Osteoblast (primary cell): ENCODE data around the gene ATP10D. TPM values are rescaled to one million over a fixed set of nuclear protein-coding genes. Genes with fewer than 3 reads are reported as not detected.

Experiments
- DNase-seq: peaks from one replicate; pipeline ENCODE4 v3.0.0; 2011; ENCODE audit warnings: low spot score, mixed read lengths; ENCODE audit not compliant: insufficient read length; ENCODE audit errors: missing footprints
- H2AFZ ChIP-seq: 2 replicates; pipeline ENCODE4 v1.6.0; 2011; ENCODE audit warnings: mild to moderate bottlenecking, low read length
- H3K27ac ChIP-seq: 2 replicates; pipeline ENCODE4 v1.5.1; 2011; ENCODE audit warnings: mild to moderate bottlenecking, low read depth, low read length, moderate library complexity
- H3K27me3 ChIP-seq: 2 replicates; pipeline ENCODE4 v1.6.0; 2012; ENCODE audit warnings: mild to moderate bottlenecking, control low read depth, inconsistent platforms, low read length, moderate library complexity; ENCODE audit not compliant: insufficient read depth
- H3K36me3 ChIP-seq: 2 replicates; pipeline ENCODE4 v1.5.1; 2011; ENCODE audit warnings: mild to moderate bottlenecking, low read length, control low read depth, moderate library complexity; ENCODE audit not compliant: insufficient read depth
- H3K4me1 ChIP-seq: 2 replicates; pipeline ENCODE4 v1.5.1; 2011; ENCODE audit warnings: mild to moderate bottlenecking, low read length, control low read depth, moderate library complexity; ENCODE audit not compliant: insufficient read depth
- H3K4me2 ChIP-seq: 2 replicates; pipeline ENCODE4 v1.6.0; 2011; ENCODE audit warnings: mild to moderate bottlenecking, low read length; ENCODE audit not compliant: insufficient read depth
- H3K4me3 ChIP-seq: fragments of 200-600 bp; sonication (generic); 3 replicates; pipeline ENCODE4 v1.5.1; 2012; ENCODE audit warnings: mild to moderate bottlenecking, low read length, inconsistent platforms; ENCODE audit not compliant: insufficient read depth
- H3K79me2 ChIP-seq: 2 replicates; pipeline ENCODE4 v1.6.0; 2012; ENCODE audit warnings: mild to moderate bottlenecking, low read length, control low read depth, inconsistent platforms; ENCODE audit not compliant: insufficient read depth
- H3K9me3 ChIP-seq: 2 replicates; pipeline ENCODE4 v1.5.1; 2011; ENCODE audit warnings: low read depth, low read length, control low read depth
- H4K20me1 ChIP-seq: 2 replicates; pipeline ENCODE4 v1.6.0; 2012; ENCODE audit warnings: mild to moderate bottlenecking, low read length, control low read depth; ENCODE audit not compliant: insufficient read depth
- total RNA-seq: library from RNA; depleted of rRNA; stranded (reverse); fragments of >200 nt; gene quantifications from 2 replicates; pipeline ENCODE4 v1.2.3, GENCODE V29; 2012
- TF ChIP-seq, protein P1 (sequence below): IDR thresholded peaks from 2 replicates; pipeline ENCODE4 v1.5.1; 2011; ENCODE audit warnings: mild to moderate bottlenecking, low read depth, low read length, moderate library complexity; ENCODE audit errors: extremely low read depth

The ATP10D gene
- total RNA-seq, 1 donor: 51.8 TPM

DNA sequence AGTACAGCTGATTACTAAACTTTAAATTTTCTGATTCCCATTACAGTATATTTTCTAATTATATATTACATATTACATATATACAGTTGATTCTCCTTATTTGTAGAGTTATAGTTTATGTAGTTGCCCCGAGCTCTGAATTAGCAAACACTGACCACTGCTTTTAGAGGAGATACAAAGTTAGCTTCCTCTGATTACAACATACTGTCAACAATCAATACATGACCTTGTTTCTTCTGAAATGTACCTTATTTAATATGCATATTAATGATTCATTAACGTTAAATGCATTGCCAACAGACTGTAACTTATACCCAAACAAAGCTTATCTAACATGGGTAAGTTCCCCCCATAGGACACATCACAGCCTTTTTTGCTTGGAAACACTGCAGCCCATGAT lies 81.5 kb downstream of the ATP10D start:
- H3K27ac ChIP-seq: no peak overlapping the region
- no peaks in the 10 kb centered on the region for H3K79me2 ChIP-seq
- H3K4me2 ChIP-seq: no peak overlapping the region
- peaks cover 9% of the 10 kb centered on the region for H3K4me1 ChIP-seq
- H3K36me3 ChIP-seq: peaks cover 43% of the 10 kb centered on the region
- no peaks in the 10 kb centered on the region for H3K27me3 ChIP-seq
- no peaks in the 10 kb centered on the region for H3K9me3 ChIP-seq
- no peak for DNase-seq
- no peak overlapping the region for H3K4me3 ChIP-seq
- H2AFZ ChIP-seq: no peak overlapping the region
- TF ChIP-seq, protein P1, sequence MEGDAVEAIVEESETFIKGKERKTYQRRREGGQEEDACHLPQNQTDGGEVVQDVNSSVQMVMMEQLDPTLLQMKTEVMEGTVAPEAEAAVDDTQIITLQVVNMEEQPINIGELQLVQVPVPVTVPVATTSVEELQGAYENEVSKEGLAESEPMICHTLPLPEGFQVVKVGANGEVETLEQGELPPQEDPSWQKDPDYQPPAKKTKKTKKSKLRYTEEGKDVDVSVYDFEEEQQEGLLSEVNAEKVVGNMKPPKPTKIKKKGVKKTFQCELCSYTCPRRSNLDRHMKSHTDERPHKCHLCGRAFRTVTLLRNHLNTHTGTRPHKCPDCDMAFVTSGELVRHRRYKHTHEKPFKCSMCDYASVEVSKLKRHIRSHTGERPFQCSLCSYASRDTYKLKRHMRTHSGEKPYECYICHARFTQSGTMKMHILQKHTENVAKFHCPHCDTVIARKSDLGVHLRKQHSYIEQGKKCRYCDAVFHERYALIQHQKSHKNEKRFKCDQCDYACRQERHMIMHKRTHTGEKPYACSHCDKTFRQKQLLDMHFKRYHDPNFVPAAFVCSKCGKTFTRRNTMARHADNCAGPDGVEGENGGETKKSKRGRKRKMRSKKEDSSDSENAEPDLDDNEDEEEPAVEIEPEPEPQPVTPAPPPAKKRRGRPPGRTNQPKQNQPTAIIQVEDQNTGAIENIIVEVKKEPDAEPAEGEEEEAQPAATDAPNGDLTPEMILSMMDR: no peak
- no peaks in the 10 kb centered on the region for H4K20me1 ChIP-seq

- Histone ChIP-seq H3K27me3 (no peaks in the 10 kb centered on the region), H2AFZ (no peak overlapping the region), H3K4me1 (peaks cover 9% of the 10 kb centered on the region), H3K9me3 (no peaks in the 10 kb centered on the region), H4K20me1 (no peaks in the 10 kb centered on the region), H3K79me2 (no peaks in the 10 kb centered on the region), H3K4me3 (no peak overlapping the region), H3K27ac (no peak overlapping the region), H3K36me3 (peaks cover 43% of the 10 kb centered on the region), H3K4me2 (no peak overlapping the region)
- TF ChIP-seq, protein P1: no peak
- no peak for DNase-seq
These were observed 81.9 kb downstream of the ATP10D start for GRCh38 chr4:47566969-47567368.

- Histone ChIP-seq H3K4me3 (no peak overlapping the region), H2AFZ (no peak overlapping the region), H3K36me3 (peaks cover 42% of the 10 kb centered on the region), H3K27me3 (no peaks in the 10 kb centered on the region), H3K4me2 (no peak overlapping the region), H3K9me3 (no peaks in the 10 kb centered on the region), H4K20me1 (no peaks in the 10 kb centered on the region), H3K4me1 (peaks cover 9% of the 10 kb centered on the region), H3K27ac (no peak overlapping the region), H3K79me2 (no peaks in the 10 kb centered on the region)
- no peak for DNase-seq
- TF ChIP-seq, protein P1: no peak
These were observed 82.4 kb downstream of the ATP10D start for GRCh38 chr4:47567511-47567910.

- Histone ChIP-seq H3K4me1 (peaks cover 3% of the 10 kb centered on the region), H3K4me3 (no peak overlapping the region), H3K9me3 (no peaks in the 10 kb centered on the region), H3K27me3 (no peaks in the 10 kb centered on the region), H3K36me3 (peaks cover 57% of the 10 kb centered on the region), H2AFZ (no peak overlapping the region), H4K20me1 (no peaks in the 10 kb centered on the region), H3K27ac (no peak overlapping the region), H3K4me2 (no peak overlapping the region), H3K79me2 (no peaks in the 10 kb centered on the region)
- no peak for DNase-seq
- TF ChIP-seq, protein P1: no peak
These were observed 85.7 kb downstream of the ATP10D start for GRCh38 chr4:47570816-47571215.
